Measurements from ENCODE around the gene SIL1. TPM values are rescaled to one million over a fixed set of nuclear protein-coding genes. Genes with fewer than 3 reads are reported as not detected.

SIL1 gene
- polyA plus RNA-seq, 1 donor (not counting 4 experiments of a cell fraction or from before 2014, with no cell fraction given) = 45.4 TPM

GRCh38 chr5:138932171-138932810 is 265.9 kb downstream of the SIL1 start:
- H3K9ac ChIP-seq (ENCODE audit: control insufficient read depth, extremely low read depth, insufficient read depth, low read length) = no peak overlapping the region
- H3K9me3 ChIP-seq (ENCODE audit: control insufficient read depth, low read depth, low read length) = no peaks in the 10 kb centered on the region
- peaks cover 2% of the 10 kb centered on the region for H3K79me2 ChIP-seq (ENCODE audit: control insufficient read depth, insufficient read depth, low read length)
- TF ChIP-seq EZH2 (IDR thresholded peaks at IDR 0.05; ENCODE audit: low read length) = no peak
- TF ChIP-seq, protein P1, sequence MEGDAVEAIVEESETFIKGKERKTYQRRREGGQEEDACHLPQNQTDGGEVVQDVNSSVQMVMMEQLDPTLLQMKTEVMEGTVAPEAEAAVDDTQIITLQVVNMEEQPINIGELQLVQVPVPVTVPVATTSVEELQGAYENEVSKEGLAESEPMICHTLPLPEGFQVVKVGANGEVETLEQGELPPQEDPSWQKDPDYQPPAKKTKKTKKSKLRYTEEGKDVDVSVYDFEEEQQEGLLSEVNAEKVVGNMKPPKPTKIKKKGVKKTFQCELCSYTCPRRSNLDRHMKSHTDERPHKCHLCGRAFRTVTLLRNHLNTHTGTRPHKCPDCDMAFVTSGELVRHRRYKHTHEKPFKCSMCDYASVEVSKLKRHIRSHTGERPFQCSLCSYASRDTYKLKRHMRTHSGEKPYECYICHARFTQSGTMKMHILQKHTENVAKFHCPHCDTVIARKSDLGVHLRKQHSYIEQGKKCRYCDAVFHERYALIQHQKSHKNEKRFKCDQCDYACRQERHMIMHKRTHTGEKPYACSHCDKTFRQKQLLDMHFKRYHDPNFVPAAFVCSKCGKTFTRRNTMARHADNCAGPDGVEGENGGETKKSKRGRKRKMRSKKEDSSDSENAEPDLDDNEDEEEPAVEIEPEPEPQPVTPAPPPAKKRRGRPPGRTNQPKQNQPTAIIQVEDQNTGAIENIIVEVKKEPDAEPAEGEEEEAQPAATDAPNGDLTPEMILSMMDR (optimal IDR thresholded peaks at IDR 0.05 in 1 of 3, IDR thresholded peaks at IDR 0.05 in 1 of 3, conservative IDR thresholded peaks at IDR 0.05 in 1 of 3; ENCODE audit: extremely low read depth in 1 of 3, insufficient read depth in 2 of 3, low read length in 3 of 3) = peak; percentile 7 to 56 (median 13)
- no peaks in the 10 kb centered on the region for H3K9me1 ChIP-seq (ENCODE audit: control insufficient read depth, extremely low read depth, insufficient read depth, low read length)
- peaks cover 45 to 56% of the 10 kb centered on the region in 2 experiments for H3K36me3 ChIP-seq (ENCODE audit: control insufficient read depth in 2 of 2, extremely low read depth in 1 of 2, insufficient read depth in 2 of 2, low read length in 2 of 2)
- DNase-seq (ENCODE audit: low read depth, low spot score) (no peak), FAIRE-seq (no peak)
- H3K4me2 ChIP-seq (ENCODE audit: control insufficient read depth, extremely low read depth, insufficient read depth, low read depth, low read length) = no peak overlapping the region
- no peak overlapping the region for H3K4me3 ChIP-seq (ENCODE audit: control insufficient read depth in 2 of 3, extremely low read depth in 1 of 3, insufficient read depth in 2 of 3, low read depth in 1 of 3, low read length in 3 of 3)
- H3K27ac ChIP-seq (ENCODE audit: control insufficient read depth, insufficient read depth, low read length) = no peak overlapping the region
- H2AFZ ChIP-seq (ENCODE audit: control insufficient read depth, low read length) = no peak overlapping the region
- dilution Hi-C loops (cut with MboI; ENCODE audit: extremely low pct_ligation_motif_present, low sequenced_read_pairs) = no loop called here
- H3K27me3 ChIP-seq (ENCODE audit: control insufficient read depth, extremely low read depth, insufficient read depth, low read length) = no peaks in the 10 kb centered on the region
- no peaks in the 10 kb centered on the region for H4K20me1 ChIP-seq (ENCODE audit: control insufficient read depth, extremely low read depth, insufficient read depth, low read length)
- H3K4me1 ChIP-seq (ENCODE audit: control insufficient read depth, extremely low read depth, insufficient read depth, low read length) = no peaks in the 10 kb centered on the region

- Histone ChIP-seq H3K4me2 (ENCODE audit: control insufficient read depth, extremely low read depth, insufficient read depth, low read depth, low read length) (no peak overlapping the region), H3K9me3 (ENCODE audit: control insufficient read depth, low read depth, low read length) (no peaks in the 10 kb centered on the region), H3K27ac (ENCODE audit: control insufficient read depth, insufficient read depth, low read length) (no peak overlapping the region), H2AFZ (ENCODE audit: control insufficient read depth, low read length) (no peak overlapping the region), H3K9me1 (ENCODE audit: control insufficient read depth, extremely low read depth, insufficient read depth, low read length) (no peaks in the 10 kb centered on the region), H3K4me3 (ENCODE audit: control insufficient read depth in 2 of 3, extremely low read depth in 1 of 3, insufficient read depth in 2 of 3, low read depth in 1 of 3, low read length in 3 of 3) (no peak overlapping the region), H4K20me1 (ENCODE audit: control insufficient read depth, extremely low read depth, insufficient read depth, low read length) (no peaks in the 10 kb centered on the region), H3K4me1 (ENCODE audit: control insufficient read depth, extremely low read depth, insufficient read depth, low read length) (no peaks in the 10 kb centered on the region), H3K9ac (ENCODE audit: control insufficient read depth, extremely low read depth, insufficient read depth, low read length) (no peak overlapping the region), H3K79me2 (ENCODE audit: control insufficient read depth, insufficient read depth, low read length) (peaks cover 2% of the 10 kb centered on the region), H3K36me3 (ENCODE audit: control insufficient read depth in 2 of 2, extremely low read depth in 1 of 2, insufficient read depth in 2 of 2, low read length in 2 of 2) (peaks cover 61 to 71% of the 10 kb centered on the region in 2 experiments), H3K27me3 (ENCODE audit: control insufficient read depth, extremely low read depth, insufficient read depth, low read length) (no peaks in the 10 kb centered on the region)
- TF ChIP-seq EZH2 (IDR thresholded peaks at IDR 0.05; ENCODE audit: low read length) = no peak
- TF ChIP-seq, protein P1 (optimal IDR thresholded peaks at IDR 0.05 in 1 of 3, IDR thresholded peaks at IDR 0.05 in 1 of 3, conservative IDR thresholded peaks at IDR 0.05 in 1 of 3; ENCODE audit: extremely low read depth in 1 of 3, insufficient read depth in 2 of 3, low read length in 3 of 3) = no peak
- no peak for FAIRE-seq
- dilution Hi-C loops (cut with MboI; ENCODE audit: extremely low pct_ligation_motif_present, low sequenced_read_pairs) = no loop called here
- no peak for DNase-seq (ENCODE audit: low read depth, low spot score)
Measured at GRCh38 chr5:138930371-138931097, 267.6 kb downstream of the SIL1 start.
